ENCODE results near the gene P3H3.

DNA sequence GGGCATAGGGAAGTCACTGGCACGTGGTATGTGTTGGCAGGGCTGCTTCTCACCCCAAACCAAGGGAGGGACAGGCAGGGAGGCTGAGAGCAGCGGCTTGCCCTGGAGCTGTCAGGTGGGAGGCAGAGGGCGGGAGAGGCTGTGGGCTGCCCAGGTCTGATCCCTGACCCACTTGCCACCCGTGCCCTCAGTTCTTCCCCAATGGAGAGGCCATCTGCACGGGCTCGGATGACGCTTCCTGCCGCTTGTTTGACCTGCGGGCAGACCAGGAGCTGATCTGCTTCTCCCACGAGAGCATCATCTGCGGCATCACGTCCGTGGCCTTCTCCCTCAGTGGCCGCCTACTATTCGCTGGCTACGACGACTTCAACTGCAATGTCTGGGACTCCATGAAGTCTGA lies 17.2 kb downstream of the P3H3 start:
- TF ChIP-seq, protein P1, sequence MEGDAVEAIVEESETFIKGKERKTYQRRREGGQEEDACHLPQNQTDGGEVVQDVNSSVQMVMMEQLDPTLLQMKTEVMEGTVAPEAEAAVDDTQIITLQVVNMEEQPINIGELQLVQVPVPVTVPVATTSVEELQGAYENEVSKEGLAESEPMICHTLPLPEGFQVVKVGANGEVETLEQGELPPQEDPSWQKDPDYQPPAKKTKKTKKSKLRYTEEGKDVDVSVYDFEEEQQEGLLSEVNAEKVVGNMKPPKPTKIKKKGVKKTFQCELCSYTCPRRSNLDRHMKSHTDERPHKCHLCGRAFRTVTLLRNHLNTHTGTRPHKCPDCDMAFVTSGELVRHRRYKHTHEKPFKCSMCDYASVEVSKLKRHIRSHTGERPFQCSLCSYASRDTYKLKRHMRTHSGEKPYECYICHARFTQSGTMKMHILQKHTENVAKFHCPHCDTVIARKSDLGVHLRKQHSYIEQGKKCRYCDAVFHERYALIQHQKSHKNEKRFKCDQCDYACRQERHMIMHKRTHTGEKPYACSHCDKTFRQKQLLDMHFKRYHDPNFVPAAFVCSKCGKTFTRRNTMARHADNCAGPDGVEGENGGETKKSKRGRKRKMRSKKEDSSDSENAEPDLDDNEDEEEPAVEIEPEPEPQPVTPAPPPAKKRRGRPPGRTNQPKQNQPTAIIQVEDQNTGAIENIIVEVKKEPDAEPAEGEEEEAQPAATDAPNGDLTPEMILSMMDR (IDR thresholded peaks at IDR 0.05), result no peak
- TF ChIP-seq POLR2A (IDR thresholded peaks at IDR 0.05), result no peak

Data from esophagus squamous epithelium (tissue), 4 donors.